ENCODE results near the gene WDR37. TPM values are rescaled to one million over a fixed set of nuclear protein-coding genes. Genes with fewer than 3 reads are reported as not detected.

The WDR37 gene
- total RNA-seq, 1 experiment from 2014 or later = 20.6 TPM

DNA sequence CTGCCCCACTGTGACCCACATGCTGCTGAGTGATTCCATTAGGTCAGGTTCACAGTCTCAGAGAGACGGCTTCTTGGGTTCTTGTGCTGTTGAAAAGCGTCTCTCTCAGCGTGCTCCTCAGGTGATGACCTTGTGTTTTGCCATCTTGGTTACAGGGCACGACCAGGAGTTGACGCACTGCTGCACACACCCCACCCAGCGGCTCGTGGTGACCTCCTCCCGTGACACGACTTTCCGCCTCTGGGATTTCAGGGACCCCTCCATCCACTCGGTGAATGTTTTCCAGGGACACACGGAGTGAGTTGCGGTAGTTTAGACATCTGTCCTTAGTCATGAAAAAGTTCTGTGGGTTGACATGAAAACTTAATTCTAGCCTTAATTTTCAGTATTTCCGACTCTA, 48.8 kb downstream of the WDR37 start:
- Mint-ChIP-seq H3K4me3 (ENCODE audit: unreplicated experiment) (no peak overlapping the region), H3K4me1 (ENCODE audit: low read depth, unreplicated experiment) (peaks cover 10% of the 10 kb centered on the region), H3K9me3 (ENCODE audit: unreplicated experiment) (no peaks in the 10 kb centered on the region), H3K36me3 (ENCODE audit: insufficient read depth, unreplicated experiment) (peaks cover 59% of the 10 kb centered on the region), H3K27ac (ENCODE audit: unreplicated experiment) (no peak overlapping the region), H3K27me3 (ENCODE audit: insufficient read depth, unreplicated experiment) (no peaks in the 10 kb centered on the region)
- Histone ChIP-seq H3K4me3 (ENCODE audit: low read depth, low read length) (no peak overlapping the region), H3K9me3 (no peaks in the 10 kb centered on the region), H3K4me1 (no peaks in the 10 kb centered on the region), H3K36me3 (ENCODE audit: control insufficient read depth, insufficient read depth, low read length) (peaks cover 8% of the 10 kb centered on the region), H3K27me3 (replicated peaks; ENCODE audit: control insufficient read depth, insufficient read depth, low read length) (no peaks in the 10 kb centered on the region)
- TF ChIP-seq, protein P1, sequence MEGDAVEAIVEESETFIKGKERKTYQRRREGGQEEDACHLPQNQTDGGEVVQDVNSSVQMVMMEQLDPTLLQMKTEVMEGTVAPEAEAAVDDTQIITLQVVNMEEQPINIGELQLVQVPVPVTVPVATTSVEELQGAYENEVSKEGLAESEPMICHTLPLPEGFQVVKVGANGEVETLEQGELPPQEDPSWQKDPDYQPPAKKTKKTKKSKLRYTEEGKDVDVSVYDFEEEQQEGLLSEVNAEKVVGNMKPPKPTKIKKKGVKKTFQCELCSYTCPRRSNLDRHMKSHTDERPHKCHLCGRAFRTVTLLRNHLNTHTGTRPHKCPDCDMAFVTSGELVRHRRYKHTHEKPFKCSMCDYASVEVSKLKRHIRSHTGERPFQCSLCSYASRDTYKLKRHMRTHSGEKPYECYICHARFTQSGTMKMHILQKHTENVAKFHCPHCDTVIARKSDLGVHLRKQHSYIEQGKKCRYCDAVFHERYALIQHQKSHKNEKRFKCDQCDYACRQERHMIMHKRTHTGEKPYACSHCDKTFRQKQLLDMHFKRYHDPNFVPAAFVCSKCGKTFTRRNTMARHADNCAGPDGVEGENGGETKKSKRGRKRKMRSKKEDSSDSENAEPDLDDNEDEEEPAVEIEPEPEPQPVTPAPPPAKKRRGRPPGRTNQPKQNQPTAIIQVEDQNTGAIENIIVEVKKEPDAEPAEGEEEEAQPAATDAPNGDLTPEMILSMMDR (IDR thresholded peaks at IDR 0.05; ENCODE audit: insufficient read depth in 1 of 2, low read depth in 1 of 2, low read length in 1 of 2, severe bottlenecking in 1 of 2, unreplicated experiment in 1 of 2) = no peak
- peak in 1 of 2 experiments; percentile 32 for DNase-seq
- no TSS peak for BruUV-seq (replicated peaks)
- CTCF ChIA-PET = no interaction called here
- POLR2A ChIA-PET = no interaction called here
- intact Hi-C loops (cut with micrococcal nuclease; ENCODE audit: unreplicated experiment) = no loop called here

DNA sequence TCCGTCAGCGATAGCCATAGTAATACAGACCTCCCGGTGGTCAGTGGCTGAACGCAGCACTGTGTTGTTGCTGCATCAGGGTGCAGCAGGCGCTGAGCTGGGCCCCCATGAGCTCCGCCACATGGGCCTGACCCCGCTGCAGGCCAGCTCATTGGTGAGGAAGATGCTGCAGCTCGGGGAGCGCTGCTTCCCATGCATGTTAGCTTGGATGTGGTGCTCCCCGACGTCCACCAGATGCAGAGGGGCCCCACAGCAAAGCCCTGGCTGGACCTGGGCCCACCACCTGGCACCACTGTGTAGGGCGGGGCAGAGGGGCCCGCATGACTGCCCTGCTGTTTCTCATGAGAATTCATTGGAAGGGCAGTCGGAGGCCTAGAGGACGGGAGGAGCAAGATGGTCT, 50.8 kb downstream of the WDR37 start:
- Histone ChIP-seq H3K9me3 (no peaks in the 10 kb centered on the region), H3K27me3 (replicated peaks; ENCODE audit: control insufficient read depth, insufficient read depth, low read length) (no peaks in the 10 kb centered on the region), H3K4me3 (ENCODE audit: low read depth, low read length) (no peak overlapping the region), H3K36me3 (ENCODE audit: control insufficient read depth, insufficient read depth, low read length) (peaks cover 11% of the 10 kb centered on the region), H3K4me1 (no peaks in the 10 kb centered on the region)
- no peaks in the 10 kb centered on the region for H3K9me3 Mint-ChIP-seq (ENCODE audit: unreplicated experiment)
- POLR2A ChIA-PET = interaction anchor here (0.6 kb wide), 1 partner anchor 108 kb away, joined by 3 read pairs; no protein-coding TSS in a partner anchor
- H3K27me3 Mint-ChIP-seq (ENCODE audit: insufficient read depth, unreplicated experiment) = no peaks in the 10 kb centered on the region
- H3K36me3 Mint-ChIP-seq (ENCODE audit: insufficient read depth, unreplicated experiment) = peaks cover 63% of the 10 kb centered on the region
- CTCF ChIA-PET = no interaction called here
- H3K4me1 Mint-ChIP-seq (ENCODE audit: low read depth, unreplicated experiment) = peaks cover 19% of the 10 kb centered on the region
- H3K4me3 Mint-ChIP-seq (ENCODE audit: unreplicated experiment) = no peak overlapping the region
- intact Hi-C loops (cut with micrococcal nuclease; ENCODE audit: unreplicated experiment) = no loop called here
- DNase-seq = no peak
- H3K27ac Mint-ChIP-seq (ENCODE audit: unreplicated experiment) = no peak overlapping the region
- TF ChIP-seq, protein P1 (IDR thresholded peaks at IDR 0.05; ENCODE audit: insufficient read depth in 1 of 2, low read depth in 1 of 2, low read length in 1 of 2, severe bottlenecking in 1 of 2, unreplicated experiment in 1 of 2) = no peak
- no TSS peak for BruUV-seq (replicated peaks)

DNA sequence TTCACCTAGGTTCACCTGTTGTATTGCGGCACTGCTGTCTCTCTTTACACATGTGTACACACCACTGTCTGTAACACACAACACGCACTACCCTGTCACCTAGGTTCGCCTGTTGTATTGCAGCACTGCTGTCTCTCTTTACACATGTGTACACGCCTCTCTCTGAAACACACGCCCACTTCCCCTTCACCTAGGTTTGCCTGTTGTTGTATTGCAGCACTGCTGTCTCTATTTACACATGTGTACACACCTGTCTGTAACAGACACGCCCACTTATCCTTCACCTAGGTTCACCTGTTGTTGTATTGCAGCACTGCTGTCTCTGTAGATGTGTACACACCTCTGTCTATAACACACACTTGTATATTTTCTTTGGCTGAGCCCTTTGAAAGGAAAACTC, 51.5 kb downstream of the WDR37 start:
- H3K27me3 Mint-ChIP-seq (ENCODE audit: insufficient read depth, unreplicated experiment) = no peaks in the 10 kb centered on the region
- intact Hi-C loops (cut with micrococcal nuclease; ENCODE audit: unreplicated experiment) = no loop called here
- TF ChIP-seq, protein P1 (IDR thresholded peaks at IDR 0.05; ENCODE audit: insufficient read depth in 1 of 2, low read depth in 1 of 2, low read length in 1 of 2, severe bottlenecking in 1 of 2, unreplicated experiment in 1 of 2) = no peak

More for the DNA sequence above, 51.5 kb downstream of the WDR37 start:
- no TSS peak for BruUV-seq (replicated peaks)
- H3K4me3 ChIP-seq (ENCODE audit: low read depth, low read length) = no peak overlapping the region
- no peaks in the 10 kb centered on the region for H3K27me3 ChIP-seq (replicated peaks; ENCODE audit: control insufficient read depth, insufficient read depth, low read length)
- POLR2A ChIA-PET = no interaction called here
- CTCF ChIA-PET = no interaction called here
- DNase-seq = peak; percentile 34 to 49
- H3K36me3 Mint-ChIP-seq (ENCODE audit: insufficient read depth, unreplicated experiment) = peaks cover 68% of the 10 kb centered on the region
- H3K9me3 ChIP-seq = no peaks in the 10 kb centered on the region
- H3K27ac Mint-ChIP-seq (ENCODE audit: unreplicated experiment) = no peak overlapping the region
- H3K9me3 Mint-ChIP-seq (ENCODE audit: unreplicated experiment) = no peaks in the 10 kb centered on the region
- no peak overlapping the region for H3K4me3 Mint-ChIP-seq (ENCODE audit: unreplicated experiment)
- H3K36me3 ChIP-seq (ENCODE audit: control insufficient read depth, insufficient read depth, low read length) = peaks cover 14% of the 10 kb centered on the region
- no peaks in the 10 kb centered on the region for H3K4me1 ChIP-seq
- H3K4me1 Mint-ChIP-seq (ENCODE audit: low read depth, unreplicated experiment) = peaks cover 19% of the 10 kb centered on the region
